ENCODE results near the gene IL17C. TPM values are rescaled to one million over a fixed set of nuclear protein-coding genes. Genes with fewer than 3 reads are reported as not detected.

IL17C gene
- total and polyA plus RNA-seq, 10 of the 15 experiments (the other 5 are each of a cell fraction or from before 2014, with no cell fraction given), result not detected

DNA sequence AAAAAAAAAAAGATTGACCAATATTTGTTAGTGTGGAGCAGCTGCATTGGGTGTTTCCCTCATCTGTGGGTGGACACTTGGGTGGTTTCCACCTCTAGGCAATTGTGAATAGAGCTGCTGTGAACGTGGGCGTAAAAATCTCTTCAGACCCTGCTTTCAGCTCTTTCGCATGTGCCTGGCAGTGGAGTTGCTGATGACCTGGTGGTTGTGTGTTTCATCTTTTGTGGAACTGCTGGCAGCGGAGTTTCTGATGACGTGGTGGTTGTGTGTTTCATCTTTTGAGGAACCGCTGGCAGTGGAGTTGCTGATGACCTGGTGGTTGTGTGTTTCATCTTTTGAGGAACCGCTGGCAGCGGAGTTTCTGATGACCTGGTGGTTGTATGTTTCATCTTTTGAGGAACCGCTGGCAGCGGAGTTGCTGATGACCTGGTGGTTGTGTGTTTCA lies 46.8 kb upstream of the IL17C start (continued):
- TF ChIP-seq RCOR1 (conservative IDR thresholded peaks at IDR 0.05; ENCODE audit: low read depth, low read length), result 0 out of 2 replicates have a peak, but pooled peaks have one; percentile 80
- TF ChIP-seq BCL3 (IDR thresholded peaks at IDR 0.05; ENCODE audit: borderline replicate concordance, insufficient read depth, low read depth, low read length, poor library complexity, severe bottlenecking), result peak; percentile 32
- TF ChIP-seq RUNX3 (IDR thresholded peaks at IDR 0.05; ENCODE audit: low read length), result 0 out of 2 replicates have a peak, but pooled peaks have one; percentile 68
- TF ChIP-seq, protein P1, sequence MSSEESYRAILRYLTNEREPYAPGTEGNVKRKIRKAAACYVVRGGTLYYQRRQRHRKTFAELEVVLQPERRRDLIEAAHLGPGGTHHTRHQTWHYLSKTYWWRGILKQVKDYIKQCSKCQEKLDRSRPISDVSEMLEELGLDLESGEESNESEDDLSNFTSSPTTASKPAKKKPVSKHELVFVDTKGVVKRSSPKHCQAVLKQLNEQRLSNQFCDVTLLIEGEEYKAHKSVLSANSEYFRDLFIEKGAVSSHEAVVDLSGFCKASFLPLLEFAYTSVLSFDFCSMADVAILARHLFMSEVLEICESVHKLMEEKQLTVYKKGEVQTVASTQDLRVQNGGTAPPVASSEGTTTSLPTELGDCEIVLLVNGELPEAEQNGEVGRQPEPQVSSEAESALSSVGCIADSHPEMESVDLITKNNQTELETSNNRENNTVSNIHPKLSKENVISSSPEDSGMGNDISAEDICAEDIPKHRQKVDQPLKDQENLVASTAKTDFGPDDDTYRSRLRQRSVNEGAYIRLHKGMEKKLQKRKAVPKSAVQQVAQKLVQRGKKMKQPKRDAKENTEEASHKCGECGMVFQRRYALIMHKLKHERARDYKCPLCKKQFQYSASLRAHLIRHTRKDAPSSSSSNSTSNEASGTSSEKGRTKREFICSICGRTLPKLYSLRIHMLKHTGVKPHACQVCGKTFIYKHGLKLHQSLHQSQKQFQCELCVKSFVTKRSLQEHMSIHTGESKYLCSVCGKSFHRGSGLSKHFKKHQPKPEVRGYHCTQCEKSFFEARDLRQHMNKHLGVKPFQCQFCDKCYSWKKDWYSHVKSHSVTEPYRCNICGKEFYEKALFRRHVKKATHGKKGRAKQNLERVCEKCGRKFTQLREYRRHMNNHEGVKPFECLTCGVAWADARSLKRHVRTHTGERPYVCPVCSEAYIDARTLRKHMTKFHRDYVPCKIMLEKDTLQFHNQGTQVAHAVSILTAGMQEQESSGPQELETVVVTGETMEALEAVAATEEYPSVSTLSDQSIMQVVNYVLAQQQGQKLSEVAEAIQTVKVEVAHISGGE (CRISPR knock-in tag; IDR thresholded peaks at IDR 0.05), result no peak
- TF ChIP-seq TCF7 (IDR thresholded peaks at IDR 0.05; ENCODE audit: borderline replicate concordance), result peak; percentile 56; the same call in 1 of the 2 replicates
- peak; percentile 76 for TF ChIP-seq RELA (IDR thresholded peaks at IDR 0.05; ENCODE audit: borderline replicate concordance, partially characterized antibody)
- peak; percentile 55 to 84; a peak in 2 of 4 replicates for TF ChIP-seq IKZF2 (IDR thresholded peaks at IDR 0.05)
- no peak for TF ChIP-seq LARP7 (IDR thresholded peaks at IDR 0.05)
- peak; percentile 37 for TF ChIP-seq JUNB (IDR thresholded peaks at IDR 0.05)
- peak in 1 of 2 experiments; percentile 57; a peak in 1 of 4 replicates for TF ChIP-seq EP300 (IDR thresholded peaks at IDR 0.05; ENCODE audit: borderline replicate concordance in 1 of 2, control insufficient read depth in 1 of 2, low read depth in 2 of 2, low read length in 2 of 2)
- TF ChIP-seq MYC (IDR thresholded peaks at IDR 0.05; ENCODE audit: insufficient read depth, insufficient read length, insufficient replicate concordance, low read length, severe bottlenecking), result no peak
- TF ChIP-seq BHLHE40 (IDR thresholded peaks at IDR 0.05; ENCODE audit: borderline replicate concordance in 1 of 2, low read depth in 2 of 2, low read length in 1 of 2), result peak; percentile 92 to 96
- TF ChIP-seq REST (IDR thresholded peaks at IDR 0.05; ENCODE audit: low read depth, low read length), result 0 out of 2 replicates have a peak, but pooled peaks have one; percentile 15
- 0 out of 2 replicates have a peak, but pooled peaks have one; percentile 51 for TF ChIP-seq CBFB (IDR thresholded peaks at IDR 0.05; ENCODE audit: low read depth)
- TF ChIP-seq PML (IDR thresholded peaks at IDR 0.05; ENCODE audit: low read length), result peak; percentile 43; the same call in 1 of the 2 replicates
- peak; percentile 54; the same call in 1 of the 2 replicates for TF ChIP-seq PAX5 (IDR thresholded peaks at IDR 0.05; ENCODE audit: borderline replicate concordance, low read depth, low read length)
- TF ChIP-seq IKZF1 (conservative IDR thresholded peaks at IDR 0.05), result peak; percentile 50; the same call in 1 of the 2 replicates
- TF ChIP-seq NR2C2 (IDR thresholded peaks at IDR 0.05; ENCODE audit: borderline replicate concordance, control insufficient read depth, insufficient read length, low read depth), result no peak
- TF ChIP-seq HCFC1 (IDR thresholded peaks at IDR 0.05; ENCODE audit: low read length), result no peak
- TF ChIP-seq ZZZ3 (IDR thresholded peaks at IDR 0.05; ENCODE audit: control insufficient read depth, insufficient read length, low read depth), result no peak
- TF ChIP-seq USF2 (IDR thresholded peaks at IDR 0.05; ENCODE audit: borderline replicate concordance, low read depth, low read length), result no peak
